Amniotic epithelial cell (primary cell): ENCODE results near the gene CSNK2A2.

Experiments
- DNase-seq: peaks from one replicate; pipeline ENCODE4 v3.0.0-alpha.2; 2010; ENCODE audit warnings: low read depth

CSNK2A2 gene

GRCh38 chr16:58198022-58198683, at the start of gene CSNK2A2:
CSNK2A2 (minus strand) TSS chr16:58198106; CDS start chr16:58197736, 370 bp downstream.
- DNase-seq = peak; percentile 62

DNA sequence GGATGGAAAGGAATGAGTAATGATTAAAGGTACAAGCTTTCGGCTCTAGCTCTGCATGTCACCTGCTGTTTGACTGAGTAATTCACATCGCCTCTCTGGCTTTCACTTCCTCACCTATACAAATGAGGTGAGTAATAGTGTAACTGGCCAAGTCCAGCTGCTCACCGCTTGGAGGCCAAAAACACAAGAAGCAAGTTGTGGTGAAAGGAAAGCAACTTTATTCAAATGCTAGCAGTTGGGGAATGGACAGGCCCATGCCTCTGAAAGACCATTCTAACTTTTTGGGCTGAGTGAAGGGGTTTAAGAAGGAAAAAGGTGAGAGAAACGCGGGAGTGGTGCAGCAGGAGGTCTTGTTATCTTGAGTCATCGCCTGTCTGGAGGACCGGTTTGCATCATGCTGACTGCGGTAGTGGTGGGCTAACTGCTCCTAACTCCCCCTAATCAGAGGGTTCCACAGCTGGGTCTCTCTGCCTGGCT, 45.7 kb upstream of the CSNK2A2 start:
- DNase-seq = peak; percentile 8

- no peak for DNase-seq
Observed at GRCh38 chr16:58236831-58237230, 38.9 kb upstream of the CSNK2A2 start.

DNA sequence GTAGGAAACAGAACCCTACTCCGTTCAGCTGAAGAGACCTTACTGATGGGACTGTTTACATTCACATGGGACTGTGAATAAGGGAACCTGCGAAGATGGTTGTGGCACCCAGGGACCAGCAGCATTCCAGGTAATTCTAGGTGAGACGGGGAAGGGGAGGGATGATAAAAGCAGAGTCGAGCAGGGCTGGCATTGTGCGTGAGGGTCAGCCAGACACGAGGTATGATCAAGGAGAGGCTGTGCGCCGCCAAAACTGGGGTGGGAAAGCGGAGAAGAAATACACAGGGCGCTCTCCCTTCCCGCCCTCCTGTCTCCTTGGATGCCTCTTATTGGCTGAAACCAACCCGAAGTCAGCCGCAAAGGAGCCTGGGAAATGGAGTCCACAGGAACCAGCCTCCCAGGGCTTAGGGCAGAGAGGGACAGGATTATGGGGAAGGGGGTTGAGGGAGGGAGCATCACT, 38.4 kb upstream of the CSNK2A2 start:
- peak; percentile 38 for DNase-seq

DNA sequence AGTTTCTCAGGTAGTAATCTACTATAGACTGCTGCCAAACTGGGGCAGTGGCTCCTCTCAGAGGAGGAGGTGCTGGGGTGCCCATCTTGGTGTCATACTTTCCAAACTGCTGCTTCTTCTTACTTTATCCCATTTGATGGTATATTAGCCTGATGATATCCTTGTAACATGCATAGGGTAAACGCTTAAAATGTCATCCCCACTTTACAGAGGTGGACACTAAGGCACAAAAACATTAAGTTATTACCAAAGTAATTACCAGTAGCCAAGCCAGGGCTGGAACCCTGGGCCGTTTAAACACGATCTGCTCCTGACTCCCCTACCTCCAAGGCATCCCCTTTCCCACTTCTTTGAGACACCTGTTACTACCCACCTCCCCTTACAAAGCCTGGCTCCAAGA, 37.8 kb upstream of the CSNK2A2 start:
- no peak for DNase-seq

- no peak for DNase-seq
Observed at GRCh38 chr16:58234831-58235595, 37.1 kb upstream of the CSNK2A2 start.

DNA sequence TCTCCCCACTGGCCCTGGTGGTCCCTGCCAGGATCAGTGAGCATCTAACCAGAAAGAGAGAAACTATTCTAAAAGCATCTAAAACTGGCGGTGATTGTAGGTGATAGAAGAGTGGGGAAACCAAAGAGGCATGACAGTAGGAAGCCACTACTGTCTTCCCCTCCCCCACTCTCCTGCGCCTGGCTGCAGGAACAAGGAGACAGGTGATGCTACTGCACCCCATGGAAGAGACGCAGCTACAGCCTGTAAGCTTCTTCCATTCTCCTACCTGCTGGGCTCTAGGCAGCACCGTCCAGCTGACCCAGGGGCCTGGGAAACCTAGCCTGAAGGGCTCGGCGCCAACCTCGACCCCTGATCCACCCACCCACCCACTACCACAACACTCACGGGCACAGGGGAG, 32.4 kb upstream of the CSNK2A2 start:
- no peak for DNase-seq

- no peak for DNase-seq
Observed at GRCh38 chr16:58226790-58227189, 28.9 kb upstream of the CSNK2A2 start.

GRCh38 chr16:58225965-58226602, 28.2 kb upstream of the CSNK2A2 start:
- DNase-seq = no peak

DNA sequence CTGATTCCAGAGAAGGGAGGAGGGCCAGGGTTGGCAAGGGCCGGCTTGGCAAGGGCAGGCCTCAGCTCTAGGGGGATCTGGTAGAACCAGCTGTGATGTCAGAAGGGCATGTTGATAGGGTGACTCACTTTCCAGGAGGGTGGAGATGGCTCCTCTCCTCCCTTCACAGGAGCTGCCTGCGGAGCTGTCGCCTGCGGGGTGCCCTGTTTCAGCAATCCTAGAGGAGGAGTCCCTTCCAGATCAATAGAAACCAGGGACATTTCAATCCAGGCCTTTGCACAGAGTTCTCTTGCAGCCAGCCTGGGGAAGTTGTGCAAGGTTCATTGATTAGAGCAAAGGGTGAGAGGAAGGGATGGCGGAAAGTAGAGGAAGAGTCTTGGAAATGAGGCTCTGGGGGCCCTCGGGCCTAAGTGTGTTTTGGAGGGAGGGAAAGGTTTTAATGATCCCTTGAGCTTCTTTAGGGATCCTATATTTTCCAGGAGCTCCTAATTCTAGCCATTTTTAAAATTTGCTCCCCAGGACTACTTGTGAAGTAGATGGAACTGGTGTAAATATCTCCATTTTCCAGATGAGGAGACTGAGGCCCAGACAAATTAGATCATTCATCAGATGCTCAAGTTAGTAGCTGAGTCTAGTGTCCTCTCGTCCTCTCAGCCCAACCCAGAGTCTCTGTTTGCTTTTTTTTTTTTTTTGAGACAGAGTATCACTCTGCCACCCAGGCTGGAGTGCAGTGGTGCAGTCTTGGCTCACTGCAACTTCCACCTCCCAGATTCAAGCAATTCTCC, 24.8 kb upstream of the CSNK2A2 start:
- DNase-seq = peak; percentile 61

DNA sequence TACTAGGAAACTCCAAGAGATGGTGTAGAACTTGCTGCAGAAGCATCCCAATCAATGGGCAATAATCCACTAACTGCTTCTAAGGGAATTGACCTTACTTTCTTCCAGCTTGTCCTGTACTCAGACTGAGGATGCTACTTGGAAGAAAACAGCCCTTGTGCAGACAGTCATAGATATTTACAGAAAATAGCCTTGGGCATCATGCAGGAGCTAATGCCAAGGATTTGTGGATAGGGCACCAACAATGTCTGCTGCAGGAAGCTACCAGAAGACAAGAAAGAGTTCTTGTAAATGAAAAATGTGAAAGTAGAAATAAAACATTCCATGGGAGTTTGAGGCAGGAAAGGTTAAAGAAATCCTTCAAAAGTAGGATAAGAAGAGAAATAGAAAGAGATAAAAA, 21.5 kb upstream of the CSNK2A2 start:
- DNase-seq = no peak

- DNase-seq = no peak
Observed at GRCh38 chr16:58218786-58219185, 20.9 kb upstream of the CSNK2A2 start.

DNA sequence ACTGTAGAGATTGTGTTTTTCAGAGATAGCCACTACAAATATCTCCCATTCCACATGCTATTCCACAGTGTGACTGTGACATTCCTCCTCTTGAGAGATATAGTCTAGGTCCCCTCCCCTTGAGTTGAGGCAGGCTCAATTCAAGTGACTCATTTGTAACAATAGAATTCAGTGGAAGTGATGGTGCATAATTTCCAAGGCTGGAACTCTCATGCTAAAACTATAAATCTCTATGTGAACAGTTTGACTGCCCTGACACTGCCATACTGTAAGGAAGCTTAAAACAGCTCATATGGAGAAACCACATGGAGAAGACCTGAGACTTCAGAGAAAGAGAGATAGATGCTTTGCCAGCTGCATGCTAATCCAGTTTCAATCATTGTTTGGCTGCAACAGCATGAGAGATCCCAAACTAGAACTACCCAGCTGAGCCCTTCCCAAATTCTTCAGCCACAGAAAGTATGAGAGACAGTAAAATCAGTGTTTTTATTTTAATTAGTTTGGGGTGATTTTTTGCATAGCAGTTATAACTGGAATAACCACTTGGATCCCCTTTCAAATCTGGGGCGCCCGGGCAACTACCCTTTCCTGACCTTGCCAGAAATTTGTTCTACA, 19.5 kb upstream of the CSNK2A2 start:
- no peak for DNase-seq

DNA sequence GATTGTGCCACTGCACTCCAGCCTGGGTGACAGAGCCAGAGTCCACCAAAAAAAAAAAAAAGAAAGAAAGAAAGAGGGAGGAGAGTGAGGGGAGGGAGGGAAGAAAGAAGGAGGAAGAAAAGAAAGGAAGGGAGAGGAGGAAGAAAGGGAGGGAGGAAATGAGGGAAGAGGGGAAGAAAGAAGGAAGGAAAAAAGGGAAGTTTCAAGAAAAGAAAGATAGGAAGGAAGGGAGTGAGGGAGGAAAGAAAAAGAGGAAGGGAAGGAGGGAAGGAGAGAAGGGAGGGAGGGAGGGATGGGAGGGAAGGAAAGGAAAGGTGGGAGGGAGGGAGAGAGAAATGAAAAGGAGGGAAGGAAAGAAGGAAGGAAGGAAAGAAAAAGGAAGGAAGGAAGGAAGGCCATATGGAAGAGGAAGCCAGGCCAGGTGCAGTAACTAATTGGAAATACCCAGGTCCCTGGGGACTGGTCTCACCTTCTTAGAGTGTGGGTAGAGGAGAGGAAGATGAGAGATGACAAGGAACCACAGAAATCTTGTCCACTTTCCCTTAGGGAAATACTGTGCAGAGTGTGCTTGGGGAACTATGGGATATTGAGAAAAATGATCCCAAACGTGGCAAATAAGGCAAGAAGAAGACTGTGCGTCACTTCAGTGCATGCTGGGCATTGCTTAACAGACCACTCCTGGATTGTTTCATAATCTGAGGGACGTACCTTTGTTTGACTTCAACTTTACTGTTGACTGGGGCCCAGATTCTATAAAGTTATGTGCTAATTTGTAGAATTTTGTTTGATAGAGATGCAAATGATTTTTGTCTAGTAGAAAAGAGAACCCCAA, 15.1 kb upstream of the CSNK2A2 start:
- DNase-seq = no peak

DNA sequence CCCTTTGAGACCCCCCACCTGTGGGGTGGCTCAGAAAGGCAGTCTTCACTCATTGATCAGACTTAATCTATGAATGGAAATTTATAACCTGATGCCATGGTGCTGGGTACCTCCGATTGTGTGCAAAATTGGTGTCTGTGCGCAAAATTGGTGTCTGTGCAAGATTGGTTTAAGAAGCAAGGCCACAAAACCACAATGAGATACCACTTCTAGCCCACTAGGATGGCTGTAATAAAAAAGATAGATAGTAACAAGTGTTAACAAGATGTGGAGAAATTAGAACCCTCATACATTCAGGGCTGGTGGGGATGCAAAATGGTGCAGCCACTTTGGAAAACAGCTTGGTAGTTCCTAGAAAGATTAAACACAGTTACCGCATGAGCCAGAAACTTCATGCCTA, 13.9 kb upstream of the CSNK2A2 start:
- DNase-seq = no peak

GRCh38 chr16:58211245-58211644, 13.3 kb upstream of the CSNK2A2 start:
- no peak for DNase-seq

GRCh38 chr16:58205276-58206036, 7.5 kb upstream of the CSNK2A2 start:
- no peak for DNase-seq

- DNase-seq = no peak
Observed at GRCh38 chr16:58201163-58201562, 3.3 kb upstream of the CSNK2A2 start.

DNA sequence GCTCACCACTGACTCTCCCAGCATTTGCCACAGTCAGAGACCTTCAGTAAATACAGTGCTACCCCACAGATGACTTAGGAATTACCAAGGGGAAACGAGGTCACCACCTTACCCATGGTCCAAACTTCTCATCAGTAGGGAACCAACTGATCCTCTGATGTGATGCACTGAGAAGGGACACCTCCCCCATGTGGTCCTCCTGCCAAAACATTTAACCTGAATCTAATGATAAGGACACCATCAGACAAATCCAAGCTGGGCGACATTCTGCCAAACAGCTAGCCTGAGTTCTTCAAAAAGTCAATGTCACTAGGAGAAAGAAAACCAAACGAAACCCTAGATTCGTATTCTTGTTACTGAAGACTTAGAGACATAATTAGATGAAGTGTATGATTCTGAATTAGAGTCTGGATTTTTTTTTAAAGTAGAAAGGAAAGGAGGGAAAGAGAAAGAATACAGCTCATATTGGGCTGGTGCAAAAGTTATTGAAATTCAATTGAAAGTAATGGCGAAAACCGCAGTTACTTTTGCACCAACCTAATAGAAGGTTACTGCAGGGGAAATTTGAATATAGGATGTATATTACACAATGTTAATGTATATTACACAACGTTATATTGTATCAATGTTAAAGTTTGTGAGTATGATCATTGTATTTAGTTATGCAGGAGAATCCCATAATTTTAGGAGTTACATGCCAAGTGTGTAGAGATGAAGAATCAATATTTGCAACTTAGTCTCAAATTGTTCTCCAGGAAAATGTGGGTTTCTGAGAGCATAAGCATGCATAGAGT, 2.3 kb upstream of the CSNK2A2 start:
- DNase-seq = no peak
